Measurements from ENCODE around the gene KIF1A. TPM values are rescaled to one million over a fixed set of nuclear protein-coding genes. Genes with fewer than 3 reads are reported as not detected.

The KIF1A gene
- polyA plus RNA-seq, 1 donor from 2014 or later = 63.4 TPM

DNA sequence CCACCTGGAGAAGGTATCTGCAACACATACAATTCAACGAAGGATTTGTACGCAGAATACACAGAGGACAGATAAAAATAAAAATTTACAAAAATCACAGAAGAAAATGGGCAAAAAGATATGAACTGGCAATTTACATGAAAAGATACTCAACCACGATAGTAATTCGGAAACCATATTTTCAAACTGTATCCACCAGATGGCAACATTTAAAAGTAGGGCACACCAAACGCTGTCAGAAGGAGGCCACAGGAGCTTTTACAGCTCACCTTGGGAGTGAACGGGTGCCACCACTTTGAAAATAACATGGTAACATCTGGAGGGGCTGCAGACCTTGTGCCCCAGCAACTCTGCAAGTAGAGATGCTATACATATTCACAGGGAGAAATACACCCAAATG, 9.8 kb downstream of the KIF1A start:
- H2AFZ ChIP-seq (ENCODE audit: low read depth, low read length) = no peak overlapping the region
- no peaks in the 10 kb centered on the region for H4K20me1 ChIP-seq (ENCODE audit: insufficient read depth)
- H3K4me3 ChIP-seq (ENCODE audit: low read length) = no peak overlapping the region
- no peak overlapping the region for H3K4me2 ChIP-seq (ENCODE audit: low read length)
- peaks cover 7% of the 10 kb centered on the region for H3F3A ChIP-seq (ENCODE audit: insufficient read depth, low read length, poor library complexity, severe bottlenecking)
- peaks cover 82% of the 10 kb centered on the region for H3K79me2 ChIP-seq (replicated peaks; ENCODE audit: insufficient read depth, low read length)
- H3K27ac ChIP-seq (ENCODE audit: low read length) = no peak overlapping the region
- TF ChIP-seq POLR2AphosphoS5 (IDR thresholded peaks at IDR 0.05) (no peak), SMC3 (conservative IDR thresholded peaks at IDR 0.05; ENCODE audit: poor library complexity) (no peak), MXI1 (conservative IDR thresholded peaks at IDR 0.05; ENCODE audit: poor library complexity, severe bottlenecking) (no peak), TAF1 (IDR thresholded peaks at IDR 0.05; ENCODE audit: low read depth) (no peak)
- TF ChIP-seq, protein P1, sequence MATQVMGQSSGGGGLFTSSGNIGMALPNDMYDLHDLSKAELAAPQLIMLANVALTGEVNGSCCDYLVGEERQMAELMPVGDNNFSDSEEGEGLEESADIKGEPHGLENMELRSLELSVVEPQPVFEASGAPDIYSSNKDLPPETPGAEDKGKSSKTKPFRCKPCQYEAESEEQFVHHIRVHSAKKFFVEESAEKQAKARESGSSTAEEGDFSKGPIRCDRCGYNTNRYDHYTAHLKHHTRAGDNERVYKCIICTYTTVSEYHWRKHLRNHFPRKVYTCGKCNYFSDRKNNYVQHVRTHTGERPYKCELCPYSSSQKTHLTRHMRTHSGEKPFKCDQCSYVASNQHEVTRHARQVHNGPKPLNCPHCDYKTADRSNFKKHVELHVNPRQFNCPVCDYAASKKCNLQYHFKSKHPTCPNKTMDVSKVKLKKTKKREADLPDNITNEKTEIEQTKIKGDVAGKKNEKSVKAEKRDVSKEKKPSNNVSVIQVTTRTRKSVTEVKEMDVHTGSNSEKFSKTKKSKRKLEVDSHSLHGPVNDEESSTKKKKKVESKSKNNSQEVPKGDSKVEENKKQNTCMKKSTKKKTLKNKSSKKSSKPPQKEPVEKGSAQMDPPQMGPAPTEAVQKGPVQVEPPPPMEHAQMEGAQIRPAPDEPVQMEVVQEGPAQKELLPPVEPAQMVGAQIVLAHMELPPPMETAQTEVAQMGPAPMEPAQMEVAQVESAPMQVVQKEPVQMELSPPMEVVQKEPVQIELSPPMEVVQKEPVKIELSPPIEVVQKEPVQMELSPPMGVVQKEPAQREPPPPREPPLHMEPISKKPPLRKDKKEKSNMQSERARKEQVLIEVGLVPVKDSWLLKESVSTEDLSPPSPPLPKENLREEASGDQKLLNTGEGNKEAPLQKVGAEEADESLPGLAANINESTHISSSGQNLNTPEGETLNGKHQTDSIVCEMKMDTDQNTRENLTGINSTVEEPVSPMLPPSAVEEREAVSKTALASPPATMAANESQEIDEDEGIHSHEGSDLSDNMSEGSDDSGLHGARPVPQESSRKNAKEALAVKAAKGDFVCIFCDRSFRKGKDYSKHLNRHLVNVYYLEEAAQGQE (IDR thresholded peaks at IDR 0.05; ENCODE audit: borderline replicate concordance) = no peak
- peaks cover 37% of the 10 kb centered on the region for H3K9me3 ChIP-seq (ENCODE audit: low read length)
- H3K9ac ChIP-seq (ENCODE audit: low read length) = no peak overlapping the region
- no peaks in the 10 kb centered on the region for H3K27me3 ChIP-seq (ENCODE audit: insufficient read depth, low read depth, low read length)
- peaks cover 25% of the 10 kb centered on the region for H3K36me3 ChIP-seq (ENCODE audit: insufficient read depth, low read length)
- no peaks in the 10 kb centered on the region for H3K9me2 ChIP-seq (ENCODE audit: insufficient read depth, low read length)

DNA sequence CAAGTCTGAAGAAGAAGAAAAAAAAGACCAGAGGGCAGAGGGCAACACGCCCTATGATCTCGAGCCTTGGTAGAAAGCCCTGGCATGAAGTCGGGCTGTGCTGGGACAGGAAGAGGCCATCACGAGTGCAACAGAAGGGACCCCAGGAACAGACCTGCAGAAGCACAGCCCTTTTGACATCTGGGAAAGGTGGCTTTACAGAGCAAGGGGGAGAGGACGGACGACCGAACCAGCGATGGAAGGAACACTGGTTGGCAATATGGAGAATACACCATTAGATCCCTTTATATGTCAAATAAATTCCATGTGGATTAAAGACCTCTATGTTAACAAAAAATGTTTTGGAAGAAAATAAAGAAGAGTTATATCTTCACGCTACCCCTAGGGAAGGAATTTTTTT, 10.7 kb downstream of the KIF1A start:
- Histone ChIP-seq H4K20me1 (ENCODE audit: insufficient read depth) (no peaks in the 10 kb centered on the region), H3K79me2 (replicated peaks; ENCODE audit: insufficient read depth, low read length) (peaks cover 77% of the 10 kb centered on the region)
- TF ChIP-seq, protein P1 (IDR thresholded peaks at IDR 0.05; ENCODE audit: borderline replicate concordance) = no peak
- no peak for TF ChIP-seq TAF1 (IDR thresholded peaks at IDR 0.05; ENCODE audit: low read depth)
- no peak for TF ChIP-seq EZH2 (IDR thresholded peaks at IDR 0.05; ENCODE audit: borderline replicate concordance, insufficient read depth, low read length, poor library complexity, severe bottlenecking)

DNA sequence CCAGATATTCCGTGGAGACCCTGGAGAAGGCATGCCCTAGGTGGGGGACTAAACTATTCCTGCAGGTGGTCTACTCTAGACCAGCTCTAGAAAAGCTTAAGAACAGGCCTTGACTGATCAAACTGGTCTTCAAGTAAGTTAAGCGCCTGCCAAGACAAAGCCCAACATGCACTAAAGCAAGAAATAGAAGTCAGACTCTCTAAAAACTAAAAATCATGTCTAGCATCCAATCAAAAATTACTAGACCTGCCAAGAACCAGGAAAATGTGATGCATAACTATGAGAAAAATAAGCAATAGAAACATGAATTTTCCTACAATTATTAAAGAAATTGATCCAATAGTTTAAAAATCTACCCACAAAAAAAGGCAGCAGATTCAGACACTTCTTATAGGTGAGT, 13.6 kb downstream of the KIF1A start:
- no peak overlapping the region for H3K27ac ChIP-seq (ENCODE audit: low read length)
- H3K79me2 ChIP-seq (replicated peaks; ENCODE audit: insufficient read depth, low read length) = peaks cover 90% of the 10 kb centered on the region
- H3K9ac ChIP-seq (ENCODE audit: low read length) = no peak overlapping the region
- H3K27me3 ChIP-seq (ENCODE audit: insufficient read depth, low read depth, low read length) = no peaks in the 10 kb centered on the region
- H3K36me3 ChIP-seq (ENCODE audit: insufficient read depth, low read length) = peaks cover 13% of the 10 kb centered on the region
- H3K9me3 ChIP-seq (ENCODE audit: low read length) = peaks cover 8% of the 10 kb centered on the region
- no peak overlapping the region for H3K4me2 ChIP-seq (ENCODE audit: low read length)
- H4K20me1 ChIP-seq (ENCODE audit: insufficient read depth) = no peaks in the 10 kb centered on the region
- H3K9me2 ChIP-seq (ENCODE audit: insufficient read depth, low read length) = no peaks in the 10 kb centered on the region
- no peak overlapping the region for H3K4me3 ChIP-seq (ENCODE audit: low read length)
- no peak overlapping the region for H2AFZ ChIP-seq (ENCODE audit: low read depth, low read length)
- H3F3A ChIP-seq (ENCODE audit: insufficient read depth, low read length, poor library complexity, severe bottlenecking) = no peaks in the 10 kb centered on the region
- TF ChIP-seq SMC3 (conservative IDR thresholded peaks at IDR 0.05; ENCODE audit: poor library complexity) (no peak), TAF1 (IDR thresholded peaks at IDR 0.05; ENCODE audit: low read depth) (no peak), MXI1 (conservative IDR thresholded peaks at IDR 0.05; ENCODE audit: poor library complexity, severe bottlenecking) (no peak), EZH2 (IDR thresholded peaks at IDR 0.05; ENCODE audit: borderline replicate concordance, insufficient read depth, low read length, poor library complexity, severe bottlenecking) (no peak)
- TF ChIP-seq, protein P1 (IDR thresholded peaks at IDR 0.05; ENCODE audit: borderline replicate concordance) = no peak

More for the DNA sequence above, 10.7 kb downstream of the KIF1A start:
- Histone ChIP-seq H3K36me3 (ENCODE audit: insufficient read depth, low read length) (peaks cover 25% of the 10 kb centered on the region), H3K9ac (ENCODE audit: low read length) (no peak overlapping the region), H3K9me3 (ENCODE audit: low read length) (peaks cover 30% of the 10 kb centered on the region), H3K27ac (ENCODE audit: low read length) (no peak overlapping the region), H3K4me2 (ENCODE audit: low read length) (no peak overlapping the region), H3K27me3 (ENCODE audit: insufficient read depth, low read depth, low read length) (no peaks in the 10 kb centered on the region), H3K4me3 (ENCODE audit: low read length) (no peak overlapping the region), H3F3A (ENCODE audit: insufficient read depth, low read length, poor library complexity, severe bottlenecking) (peaks cover 7% of the 10 kb centered on the region), H2AFZ (ENCODE audit: low read depth, low read length) (no peak overlapping the region), H3K9me2 (ENCODE audit: insufficient read depth, low read length) (no peaks in the 10 kb centered on the region)
